Cerebellar nuclear complex (tissue), 1 donor: Measurements from ENCODE around the gene ARL6IP1.
"Not testable (repeated sequence)": the region's sequence is repeated elsewhere in the genome, so short reads cannot be mapped to it uniquely, and the experiment has no call there.

Source experiments
- DNase-seq, 2 experiments: peaks; one replicate each; lab custom pipeline; 2025; lab: John Stamatoyannopoulos, UW

ARL6IP1 gene

GRCh38 chr16:18799500-18799899, 1.8 kb downstream of the ARL6IP1 start:
- no peak for DNase-seq

DNA sequence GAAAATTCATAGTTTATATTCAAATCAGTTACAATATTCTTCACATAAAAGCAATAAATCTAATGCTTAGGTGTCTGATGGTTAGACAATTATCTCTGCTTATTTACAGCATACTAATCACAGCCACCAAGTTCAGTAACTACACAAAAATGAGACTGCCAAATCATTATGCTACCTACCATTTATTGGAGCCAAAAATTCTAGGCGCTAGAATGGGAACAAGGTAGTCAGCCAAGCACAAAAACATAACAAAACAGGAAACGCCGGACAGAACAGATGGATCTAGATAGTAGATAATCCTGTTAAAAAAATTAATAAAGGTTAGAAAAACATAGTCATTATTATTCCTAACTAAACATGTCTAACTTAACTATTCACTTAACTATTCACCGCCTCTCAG, 3.6 kb downstream of the ARL6IP1 start:
- peak in 1 of 2 experiments; percentile 56 for DNase-seq

DNA sequence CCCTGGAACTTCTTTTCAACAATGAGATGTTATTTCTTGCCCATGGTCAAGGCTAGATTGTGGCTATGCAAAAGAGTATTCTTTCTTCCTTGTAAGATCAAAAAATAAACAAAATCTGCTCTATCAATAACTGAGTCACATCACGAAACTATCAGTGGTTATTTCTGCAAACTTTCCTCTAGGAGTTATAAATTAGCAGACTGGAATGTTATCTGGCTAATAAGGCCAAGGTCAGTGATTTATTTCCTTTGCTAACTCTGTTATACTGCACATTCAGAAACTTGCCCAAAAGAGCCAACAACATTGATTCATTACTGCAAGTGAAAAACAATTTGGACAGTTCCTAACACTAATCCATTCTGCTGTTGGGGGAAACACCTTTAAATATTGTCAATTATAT, 5.0 kb downstream of the ARL6IP1 start:
- no peak for DNase-seq

DNA sequence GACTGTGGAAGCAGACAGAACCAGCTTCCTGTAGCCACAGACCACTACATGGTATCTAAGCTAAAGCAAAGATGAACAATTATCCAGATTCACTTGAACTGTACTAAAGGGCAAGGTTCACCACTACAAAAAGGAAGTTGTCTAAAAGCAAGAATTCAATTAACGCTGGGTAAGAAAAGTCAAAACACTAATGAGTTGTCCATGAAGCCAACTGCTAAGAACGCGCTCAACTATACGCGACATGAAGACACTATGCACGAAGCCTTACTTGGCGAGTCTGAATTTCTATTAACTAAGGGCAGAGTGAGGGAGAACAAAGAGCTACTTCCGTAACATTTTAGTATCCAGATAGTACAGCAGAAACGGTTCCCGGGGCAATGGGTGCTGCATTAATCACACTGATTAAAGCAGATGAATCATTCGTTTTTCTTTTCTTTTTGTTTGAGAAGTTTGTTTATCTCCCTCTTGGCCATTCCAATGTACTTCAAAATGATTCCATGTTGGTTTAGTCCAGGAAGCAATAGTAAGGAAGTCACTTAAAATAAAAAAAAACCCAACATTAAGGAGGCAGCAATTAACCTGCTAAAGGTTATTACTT, 8.4 kb downstream of the ARL6IP1 start:
- DNase-seq: no peak

GRCh38 chr16:18789850-18790706, 11.3 kb downstream of the ARL6IP1 start, which contains the start of gene RPS15A:
Gene RPS15A (minus strand): TSS chr16:18790334. CDS start chr16:18789113, 1,221 bp downstream.
- peak; percentile 49 to 82 for DNase-seq

DNA sequence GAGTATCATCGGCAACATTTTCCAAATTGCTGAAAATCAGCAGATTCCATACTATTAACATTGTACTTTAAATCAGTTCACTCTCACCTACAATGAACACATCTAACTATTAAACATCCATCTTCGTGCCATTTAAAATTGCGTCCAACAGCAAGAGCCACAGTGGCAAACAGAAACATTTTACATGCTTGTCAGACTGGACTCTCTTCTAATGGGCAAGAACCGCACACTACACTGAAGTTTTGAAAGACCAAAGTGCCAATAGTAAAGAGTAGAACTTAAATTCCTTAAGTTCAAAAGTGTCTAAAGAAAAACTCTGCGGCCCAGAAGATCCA, 11.9 kb downstream of the ARL6IP1 start:
- DNase-seq: no peak

GRCh38 chr16:18788828-18789514, 12.4 kb downstream of the ARL6IP1 start:
- DNase-seq: no peak

DNA sequence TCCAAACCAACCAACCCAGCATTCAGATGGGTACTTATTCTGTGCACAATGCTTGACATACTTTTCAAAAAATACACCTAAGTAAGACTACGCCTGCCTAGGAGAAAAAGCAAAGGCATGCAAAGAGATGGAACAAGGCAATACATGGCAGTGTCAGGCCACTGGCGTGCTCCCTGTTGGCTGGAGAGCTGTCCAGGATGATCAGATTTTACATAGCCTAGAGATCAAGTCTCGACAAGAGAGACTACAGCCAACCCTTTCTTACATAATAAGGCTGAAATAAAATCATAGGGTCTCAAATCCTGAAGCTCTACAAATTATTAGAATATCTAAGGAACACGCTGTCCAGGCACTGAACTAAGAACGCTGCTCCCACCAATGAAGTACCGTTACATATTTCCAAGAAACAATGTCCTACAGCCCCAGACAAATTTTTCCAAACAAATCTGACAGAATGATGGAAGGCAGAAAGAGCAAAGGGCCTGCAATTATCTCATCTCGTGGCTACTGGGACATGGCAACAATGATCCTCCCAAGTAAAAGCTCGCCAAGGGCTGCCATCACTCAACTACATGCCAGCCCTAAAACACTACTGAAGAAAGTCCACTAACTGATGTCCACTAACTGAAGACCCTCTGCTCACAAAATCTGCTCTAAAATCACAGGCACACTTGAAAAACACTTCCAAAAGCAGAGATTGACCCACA, 16.3 kb downstream of the ARL6IP1 start:
- DNase-seq: no peak

DNA sequence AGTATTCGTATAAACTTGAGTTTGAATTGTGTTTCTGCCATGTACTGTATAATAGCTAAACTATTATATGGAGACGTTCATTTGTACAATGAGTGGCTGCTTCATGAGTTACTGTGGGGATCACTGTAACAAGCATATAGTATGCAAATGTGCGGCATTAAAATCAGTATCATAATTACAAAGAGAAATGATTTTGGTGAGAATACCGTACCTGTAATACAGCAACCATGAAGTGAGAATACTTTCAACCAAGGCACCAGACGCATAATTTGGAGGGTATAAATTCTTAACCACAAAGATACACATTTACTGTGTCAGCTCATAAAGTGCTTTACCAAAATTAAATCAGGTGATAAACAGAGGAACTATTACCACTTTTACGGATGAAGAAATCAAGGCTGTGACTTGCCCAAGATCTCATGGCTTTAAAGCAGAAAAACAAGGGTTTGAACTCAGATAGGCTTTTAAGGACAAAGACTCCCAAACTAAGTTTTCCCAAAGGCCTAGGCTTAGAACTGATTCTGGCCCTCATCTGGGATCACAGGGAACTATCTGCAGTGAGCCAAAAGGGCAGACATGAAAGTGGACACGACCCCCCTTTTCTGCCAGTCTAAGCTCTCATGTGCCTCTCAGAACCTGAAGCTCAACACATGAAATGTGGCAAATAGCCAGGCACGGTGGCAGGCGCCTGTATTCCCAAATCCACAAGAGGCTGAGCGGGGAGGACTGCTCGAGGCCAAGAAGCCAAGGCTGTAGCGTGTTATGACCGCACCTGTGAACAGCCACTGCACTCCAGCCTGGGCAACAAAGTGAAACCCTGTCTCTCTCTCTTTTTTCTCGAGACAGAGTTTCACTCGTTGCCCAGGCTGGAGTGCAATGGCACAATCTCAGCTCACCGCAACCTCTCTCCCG, 17.7 kb downstream of the ARL6IP1 start:
- DNase-seq: no peak

DNA sequence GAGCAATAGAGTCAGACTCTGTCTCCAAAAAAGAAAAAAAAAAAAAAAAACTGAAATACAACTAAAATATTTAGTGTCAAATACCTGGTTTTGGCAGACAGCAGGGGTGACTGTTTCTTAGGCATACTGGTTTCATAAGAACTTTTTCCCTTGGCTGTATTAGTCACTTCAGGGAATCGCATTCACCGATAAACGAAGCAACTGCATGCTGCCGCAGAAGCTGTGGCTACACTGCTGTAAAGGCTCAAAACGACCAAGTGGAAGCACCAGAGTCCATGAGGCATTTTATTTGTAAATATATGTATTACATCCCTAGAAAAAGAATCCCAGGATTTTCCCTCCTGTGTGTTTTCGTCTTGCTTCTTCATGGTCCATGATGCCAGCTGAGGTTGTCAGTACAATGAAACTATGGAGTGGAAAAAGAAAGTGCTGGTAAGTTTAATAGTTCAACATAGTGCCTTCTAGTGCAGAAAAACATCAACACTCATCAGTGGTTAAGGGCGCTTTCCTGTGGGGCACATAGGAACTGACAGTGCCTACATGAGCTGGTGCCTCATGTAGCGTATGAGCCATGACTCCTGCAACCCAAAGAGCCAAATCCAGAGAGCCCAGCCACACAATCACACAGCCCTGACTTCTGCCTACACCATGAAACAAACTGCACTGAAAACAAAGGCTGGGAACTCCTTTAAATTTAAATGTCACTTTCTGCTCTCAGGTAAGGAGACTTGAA, 18.5 kb downstream of the ARL6IP1 start:
- no peak for DNase-seq

DNA sequence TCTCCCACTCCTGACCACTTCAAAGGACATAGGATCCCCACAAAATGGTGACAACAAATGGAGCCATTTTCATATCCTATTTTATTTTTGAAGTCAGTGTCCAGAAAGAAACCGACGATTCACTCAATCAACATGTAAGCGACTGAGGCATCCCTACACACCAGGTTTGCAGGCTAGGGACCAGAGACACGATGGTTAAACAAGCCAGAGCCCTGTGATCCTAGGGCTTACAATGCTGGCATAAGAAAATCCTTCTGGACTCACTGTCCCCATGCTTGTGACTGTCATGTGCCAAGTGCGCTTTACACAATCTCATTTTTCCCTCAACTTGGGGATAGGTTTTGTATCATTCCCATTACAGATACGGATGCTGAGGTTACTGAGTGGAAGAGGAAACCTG, 20.1 kb downstream of the ARL6IP1 start:
- not testable (repeated sequence) for DNase-seq

DNA sequence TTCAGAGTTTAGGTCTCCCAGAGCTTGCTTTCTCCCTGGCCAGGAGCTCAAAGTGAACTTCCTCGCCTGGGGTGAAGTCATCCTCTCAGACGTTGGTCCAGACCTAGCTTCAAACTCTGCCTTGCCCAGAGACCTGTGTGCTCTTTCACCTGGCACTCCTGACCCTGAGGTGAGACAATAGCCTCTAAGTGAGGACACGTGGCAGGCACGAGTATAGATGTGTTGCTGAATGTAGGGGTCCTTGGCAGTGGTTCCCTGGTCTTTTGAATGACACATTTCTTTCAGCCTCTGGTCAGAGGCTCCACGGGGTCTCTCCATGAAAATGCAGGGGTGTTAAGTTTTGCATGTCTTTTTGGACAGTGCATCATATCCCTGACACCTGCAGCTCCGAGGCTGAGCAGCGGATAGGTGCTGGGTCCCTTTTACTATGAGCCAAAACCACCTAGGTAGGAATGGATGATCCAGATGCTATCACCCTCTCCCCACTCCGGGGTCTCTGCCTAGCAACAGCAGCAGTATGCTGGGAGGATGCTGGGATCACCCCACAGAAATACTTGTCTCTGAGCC, 20.8 kb downstream of the ARL6IP1 start:
- not testable (repeated sequence) for DNase-seq

- DNase-seq: not testable (repeated sequence)
These were observed 23.7 kb downstream of the ARL6IP1 start for GRCh38 chr16:18777664-18778063.

DNA sequence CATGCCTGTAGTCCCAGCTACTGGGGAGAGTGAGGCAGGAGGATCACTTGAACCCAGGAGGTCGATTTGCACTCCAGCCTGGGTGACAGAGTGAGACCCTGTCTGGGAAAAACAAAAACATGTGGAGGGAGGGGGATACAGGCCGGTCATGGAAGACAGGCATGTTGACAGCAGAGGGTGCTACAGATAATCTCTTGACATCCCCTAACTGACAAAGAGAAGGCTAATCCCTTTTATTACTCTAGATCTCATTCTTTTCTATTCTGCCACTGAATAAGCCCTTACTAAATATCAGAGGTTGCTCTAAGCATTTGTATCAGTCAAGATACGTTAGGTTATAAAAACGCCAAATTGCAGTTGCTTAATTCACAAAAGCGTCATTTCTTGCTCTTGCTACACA, 25.0 kb downstream of the ARL6IP1 start:
- not testable (repeated sequence) for DNase-seq

GRCh38 chr16:18774651-18775050, 26.7 kb downstream of the ARL6IP1 start:
- DNase-seq: not testable (repeated sequence)

GRCh38 chr16:18772171-18772570, 29.2 kb downstream of the ARL6IP1 start:
- not testable (repeated sequence) for DNase-seq

GRCh38 chr16:18770336-18770962, 30.9 kb downstream of the ARL6IP1 start:
- DNase-seq: not testable (repeated sequence)

GRCh38 chr16:18767217-18767616, 34.1 kb downstream of the ARL6IP1 start:
- DNase-seq: not testable (repeated sequence)

DNA sequence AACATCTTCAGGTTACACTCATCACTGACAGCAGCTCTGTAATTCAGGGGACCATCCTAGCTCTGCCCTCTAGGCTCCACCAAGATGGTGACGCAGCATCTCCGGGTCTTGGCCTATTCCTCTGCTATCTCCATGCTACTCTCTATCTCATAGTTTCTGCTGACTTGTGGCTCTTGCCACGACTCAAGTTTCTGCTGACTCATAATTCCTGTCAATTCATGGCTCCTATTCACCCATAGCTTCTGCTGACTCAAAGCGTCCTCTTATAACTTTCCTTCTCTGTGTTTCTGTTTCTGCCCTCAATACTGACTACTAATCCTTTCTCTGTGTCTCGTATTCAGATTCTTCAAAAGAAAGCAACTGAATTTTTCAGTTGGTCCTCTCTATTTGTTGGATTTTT, 38.6 kb downstream of the ARL6IP1 start:
- DNase-seq: not testable (repeated sequence)
